GM10248 (cell line): ENCODE data around the gene CTAGE1.

Source experiments
- CTCF ChIA-PET: fragments of 300-600 bp; sonication (Branson Sonifier 250); formaldehyde crosslinking; extraction: SDS; loops from one replicate; lab custom pipeline; 2021; ENCODE audit warnings: antibody characterized with exemption; lab: Yijun Ruan, JAX
- POLR2A ChIA-PET: fragments of 350-650 bp; sonication (Branson Sonifier 250); formaldehyde crosslinking; extraction: SDS; loops from one replicate; lab custom pipeline; 2020; ENCODE audit warnings: antibody characterized with exemption; lab: Yijun Ruan, JAX
- DNase-seq: peaks from one replicate; pipeline ENCODE4 v3.0.0; 2012; ENCODE audit errors: extremely low spot score
- TF ChIP-seq, protein P1 (sequence below): IDR thresholded peaks from 2 replicates; pipeline ENCODE4 v1.5.1; 2012; ENCODE audit warnings: mild to moderate bottlenecking, low read depth; ENCODE audit errors: extremely low read depth, missing control alignments, control extremely low read depth

CTAGE1 gene

DNA sequence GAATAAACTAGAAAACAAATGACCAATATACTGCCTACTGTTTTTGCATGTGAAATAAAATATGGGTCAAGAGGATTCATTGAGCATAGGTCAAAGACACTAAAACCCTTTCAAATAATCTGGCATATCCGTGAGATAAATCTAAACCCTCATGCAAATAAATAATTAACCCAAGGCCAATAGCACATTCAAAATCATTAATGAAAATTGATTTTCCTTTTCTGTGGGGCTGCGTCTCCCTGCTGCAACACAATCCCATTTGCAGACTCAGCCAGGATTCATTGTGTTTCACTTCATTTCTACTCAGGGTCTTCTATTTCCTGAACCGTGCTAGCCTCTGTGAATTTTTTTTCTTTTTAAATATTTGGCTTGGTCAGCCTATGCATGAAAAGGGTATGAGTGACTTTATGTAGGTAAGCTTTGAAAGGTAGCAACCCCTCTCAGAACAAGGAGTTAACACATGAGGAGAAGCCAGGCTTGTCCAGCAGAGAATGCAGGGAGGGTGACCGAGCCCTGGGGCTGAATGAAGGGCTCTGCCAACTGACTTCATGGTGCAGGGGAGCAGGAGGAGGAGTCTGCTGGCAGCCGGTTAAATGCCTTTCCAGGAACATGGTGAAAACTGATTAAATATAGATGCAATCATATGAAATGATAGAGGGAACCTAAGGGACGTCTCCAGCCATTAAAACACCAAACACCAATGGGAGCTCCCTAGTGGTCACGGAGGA lies 10.3 kb upstream of the CTAGE1 start:
- DNase-seq, result no peak
- POLR2A ChIA-PET, result no interaction called here
- TF ChIP-seq, protein P1, sequence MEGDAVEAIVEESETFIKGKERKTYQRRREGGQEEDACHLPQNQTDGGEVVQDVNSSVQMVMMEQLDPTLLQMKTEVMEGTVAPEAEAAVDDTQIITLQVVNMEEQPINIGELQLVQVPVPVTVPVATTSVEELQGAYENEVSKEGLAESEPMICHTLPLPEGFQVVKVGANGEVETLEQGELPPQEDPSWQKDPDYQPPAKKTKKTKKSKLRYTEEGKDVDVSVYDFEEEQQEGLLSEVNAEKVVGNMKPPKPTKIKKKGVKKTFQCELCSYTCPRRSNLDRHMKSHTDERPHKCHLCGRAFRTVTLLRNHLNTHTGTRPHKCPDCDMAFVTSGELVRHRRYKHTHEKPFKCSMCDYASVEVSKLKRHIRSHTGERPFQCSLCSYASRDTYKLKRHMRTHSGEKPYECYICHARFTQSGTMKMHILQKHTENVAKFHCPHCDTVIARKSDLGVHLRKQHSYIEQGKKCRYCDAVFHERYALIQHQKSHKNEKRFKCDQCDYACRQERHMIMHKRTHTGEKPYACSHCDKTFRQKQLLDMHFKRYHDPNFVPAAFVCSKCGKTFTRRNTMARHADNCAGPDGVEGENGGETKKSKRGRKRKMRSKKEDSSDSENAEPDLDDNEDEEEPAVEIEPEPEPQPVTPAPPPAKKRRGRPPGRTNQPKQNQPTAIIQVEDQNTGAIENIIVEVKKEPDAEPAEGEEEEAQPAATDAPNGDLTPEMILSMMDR, result no peak
- CTCF ChIA-PET, result interaction anchor here (1.2 kb wide), 1 partner anchor 33 kb away, joined by 3 read pairs; no protein-coding TSS in a partner anchor

GRCh38 chr18:22424565-22424963 lies 6.8 kb upstream of the CTAGE1 start:
- ChIA-PET POLR2A (no interaction called here), CTCF (interaction anchor here (1.1 kb wide), 1 partner anchor 13 kb away, joined by 3 read pairs; no protein-coding TSS in a partner anchor)
- DNase-seq, result no peak
- TF ChIP-seq, protein P1, result no peak

GRCh38 chr18:22423878-22424564 lies 6.3 kb upstream of the CTAGE1 start:
- TF ChIP-seq, protein P1, result no peak
- no peak for DNase-seq
- POLR2A ChIA-PET, result no interaction called here
- CTCF ChIA-PET, result interaction anchor here (1.1 kb wide), 1 partner anchor 14 kb away, joined by 3 read pairs; no protein-coding TSS in a partner anchor

DNA sequence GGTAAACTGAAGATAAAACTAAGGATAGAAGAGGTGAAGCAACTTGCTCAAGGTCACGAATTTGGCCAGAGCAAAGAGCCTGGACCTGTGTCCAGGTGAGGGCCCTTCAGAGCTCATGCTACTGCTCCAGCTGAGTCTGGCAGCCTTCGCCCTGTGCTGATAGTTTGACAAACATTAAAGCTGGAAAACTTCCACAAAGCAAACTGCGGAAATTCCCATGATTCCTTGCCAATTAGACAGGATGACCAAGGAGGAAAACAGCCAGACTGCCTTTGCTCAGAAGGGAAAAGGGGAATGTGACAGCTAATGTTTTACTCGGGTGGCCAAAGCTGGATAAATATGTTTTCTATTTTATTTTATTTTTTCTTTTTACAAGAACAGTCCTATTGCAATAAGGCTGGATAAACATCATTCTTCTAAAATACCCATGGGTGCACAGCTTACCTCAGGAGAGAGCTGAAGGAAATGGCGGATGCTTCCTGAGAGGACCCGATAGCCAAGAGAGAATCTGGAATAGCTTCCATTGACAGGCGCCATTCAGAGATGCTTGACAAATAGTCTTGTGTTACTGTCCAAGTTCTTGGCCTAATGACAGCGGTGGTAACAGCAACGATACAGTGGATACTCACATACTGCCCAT lies 5.3 kb upstream of the CTAGE1 start:
- CTCF ChIA-PET, result no interaction called here
- no peak for DNase-seq
- TF ChIP-seq, protein P1, result no peak
- POLR2A ChIA-PET, result no interaction called here

DNA sequence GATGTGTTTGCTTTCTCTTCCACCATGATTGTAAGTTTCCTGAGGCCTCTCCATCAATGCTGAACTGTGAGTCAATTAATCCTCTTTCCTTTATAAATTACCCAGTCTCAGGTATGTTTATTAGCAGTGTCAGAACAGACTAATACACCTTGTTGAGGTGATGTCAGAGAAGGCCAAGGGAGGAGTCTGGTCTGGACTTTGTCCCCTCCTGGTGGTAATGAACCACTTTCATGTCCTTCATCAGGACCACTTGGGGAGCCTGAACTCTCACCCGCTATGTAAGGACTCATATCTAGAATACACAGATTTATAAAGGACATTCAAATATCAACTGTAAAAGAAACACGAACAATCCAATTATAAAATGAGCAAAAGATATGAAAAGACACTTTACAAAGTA lies 2.9 kb upstream of the CTAGE1 start:
- DNase-seq, result no peak
- ChIA-PET CTCF (no interaction called here), POLR2A (no interaction called here)
- TF ChIP-seq, protein P1, result no peak

- TF ChIP-seq, protein P1, result no peak
- CTCF ChIA-PET, result no interaction called here
- POLR2A ChIA-PET, result no interaction called here
- DNase-seq, result no peak
Measured at GRCh38 chr18:22412176-22412911, 5.4 kb downstream of the CTAGE1 start.
